Measurements from ENCODE around the gene ANKRD63.

The ANKRD63 gene

GRCh38 chr15:40276927-40277326, 5.9 kb downstream of the ANKRD63 start:
- no peak for DNase-seq

GRCh38 chr15:40275954-40276353, 6.9 kb downstream of the ANKRD63 start:
- DNase-seq = no peak

- no peak for DNase-seq
Observed at GRCh38 chr15:40275523-40275922, 7.3 kb downstream of the ANKRD63 start.

- DNase-seq = peak; percentile 83 to 90
Observed at GRCh38 chr15:40274350-40275274, 8.3 kb downstream of the ANKRD63 start.

GRCh38 chr15:40273428-40273827, 9.4 kb downstream of the ANKRD63 start:
- no peak for DNase-seq

- DNase-seq = no peak
Observed at GRCh38 chr15:40272485-40273056, 10.3 kb downstream of the ANKRD63 start.

- DNase-seq = no peak
Observed at GRCh38 chr15:40271685-40272484, 11.0 kb downstream of the ANKRD63 start.

GRCh38 chr15:40270246-40270995, 12.4 kb downstream of the ANKRD63 start:
- DNase-seq = no peak

GRCh38 chr15:40269604-40270003, 13.3 kb downstream of the ANKRD63 start:
- DNase-seq = no peak

GRCh38 chr15:40267670-40268069, 15.2 kb downstream of the ANKRD63 start:
- DNase-seq = no peak

- no peak for DNase-seq
Observed at GRCh38 chr15:40266828-40267304, 16.0 kb downstream of the ANKRD63 start.

GRCh38 chr15:40265875-40266274, 17.0 kb downstream of the ANKRD63 start:
- DNase-seq = no peak

GRCh38 chr15:40265355-40265754, 17.5 kb downstream of the ANKRD63 start:
- no peak for DNase-seq

GRCh38 chr15:40264321-40265153, 18.3 kb downstream of the ANKRD63 start:
- DNase-seq = no peak

- DNase-seq = no peak
Observed at GRCh38 chr15:40263024-40263754, 19.7 kb downstream of the ANKRD63 start.

GRCh38 chr15:40259021-40259420, 23.8 kb downstream of the ANKRD63 start:
- no peak for DNase-seq

- no peak for DNase-seq
Observed at GRCh38 chr15:40258544-40258943, 24.3 kb downstream of the ANKRD63 start.

GRCh38 chr15:40257656-40258450, 25.0 kb downstream of the ANKRD63 start:
- DNase-seq = no peak

- peak; percentile 19 to 49 for DNase-seq
Observed at GRCh38 chr15:40256638-40257235, 26.1 kb downstream of the ANKRD63 start.

- DNase-seq = no peak
Observed at GRCh38 chr15:40255033-40255432, 27.8 kb downstream of the ANKRD63 start.
